ENCODE results near the gene PPP1R12C. TPM values are rescaled to one million over a fixed set of nuclear protein-coding genes. Genes with fewer than 3 reads are reported as not detected.

PPP1R12C gene
- total and polyA plus RNA-seq, 8 donors = 37.1 to 266 (median 53.4) TPM

DNA sequence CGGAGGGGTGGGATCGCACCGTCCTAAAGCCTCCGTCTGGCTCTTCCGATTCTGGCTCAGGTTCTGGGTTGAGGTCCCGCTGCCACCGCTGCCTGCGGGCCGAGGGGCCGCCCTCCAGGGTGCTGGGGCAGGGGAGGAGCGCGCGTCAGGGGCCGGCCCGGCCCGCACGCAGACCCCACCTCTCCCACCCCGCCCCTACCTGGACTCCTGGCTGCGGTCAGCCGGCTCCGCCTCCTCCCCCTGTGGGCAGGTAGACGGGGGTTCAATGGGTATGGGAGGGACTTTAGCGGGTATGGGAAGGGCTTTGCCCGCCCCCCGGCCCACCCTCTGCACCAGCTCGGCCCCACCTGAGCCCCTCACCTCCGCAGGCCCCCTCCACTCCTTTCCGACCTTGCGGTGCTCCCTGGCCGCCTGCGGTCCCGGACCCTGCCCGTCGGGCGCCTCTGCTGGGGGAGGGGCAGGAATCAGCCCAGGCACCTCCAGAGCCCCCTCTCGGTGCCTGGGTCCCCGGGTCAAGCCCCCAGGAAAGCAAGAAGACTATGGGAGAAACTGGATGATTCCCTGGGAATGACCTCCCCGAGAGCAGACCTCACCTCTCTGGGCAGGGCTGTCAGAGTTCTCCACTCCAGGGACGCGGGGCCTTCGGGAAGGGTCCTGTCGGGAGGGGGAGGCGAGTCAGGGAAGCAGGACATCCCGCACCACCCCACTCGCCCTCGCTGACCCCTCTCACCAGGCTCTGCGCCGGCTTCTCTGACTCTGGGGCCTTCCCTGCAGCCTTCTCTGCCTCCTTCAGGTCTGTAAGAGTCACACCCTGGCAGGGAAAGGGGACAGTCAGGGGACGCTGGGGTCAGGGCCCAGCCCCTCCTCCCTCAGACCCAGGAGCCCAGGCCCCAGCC, 24.8 kb downstream of the PPP1R12C start:
- DNase-seq (peak in 2 of 6 donors; percentile 12 to 68), ATAC-seq (no peak), FAIRE-seq (no peak)
- TF ChIP-seq, protein P1, sequence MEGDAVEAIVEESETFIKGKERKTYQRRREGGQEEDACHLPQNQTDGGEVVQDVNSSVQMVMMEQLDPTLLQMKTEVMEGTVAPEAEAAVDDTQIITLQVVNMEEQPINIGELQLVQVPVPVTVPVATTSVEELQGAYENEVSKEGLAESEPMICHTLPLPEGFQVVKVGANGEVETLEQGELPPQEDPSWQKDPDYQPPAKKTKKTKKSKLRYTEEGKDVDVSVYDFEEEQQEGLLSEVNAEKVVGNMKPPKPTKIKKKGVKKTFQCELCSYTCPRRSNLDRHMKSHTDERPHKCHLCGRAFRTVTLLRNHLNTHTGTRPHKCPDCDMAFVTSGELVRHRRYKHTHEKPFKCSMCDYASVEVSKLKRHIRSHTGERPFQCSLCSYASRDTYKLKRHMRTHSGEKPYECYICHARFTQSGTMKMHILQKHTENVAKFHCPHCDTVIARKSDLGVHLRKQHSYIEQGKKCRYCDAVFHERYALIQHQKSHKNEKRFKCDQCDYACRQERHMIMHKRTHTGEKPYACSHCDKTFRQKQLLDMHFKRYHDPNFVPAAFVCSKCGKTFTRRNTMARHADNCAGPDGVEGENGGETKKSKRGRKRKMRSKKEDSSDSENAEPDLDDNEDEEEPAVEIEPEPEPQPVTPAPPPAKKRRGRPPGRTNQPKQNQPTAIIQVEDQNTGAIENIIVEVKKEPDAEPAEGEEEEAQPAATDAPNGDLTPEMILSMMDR (IDR thresholded peaks at IDR 0.05) = no peak
- no peaks in the 10 kb centered on the region for H3K9me3 ChIP-seq
- intact Hi-C loops (cut with DNase I) = no loop called here
- H3K36me3 ChIP-seq = peaks cover 0 to 17% (median 6%) of the 10 kb centered on the region in 3 donors
- no peak overlapping the region for H3K4me3 ChIP-seq
- no peaks in the 10 kb centered on the region for H3K4me1 ChIP-seq
- WGBS, 2 donors = 93 to 94% methylated on average over 32 to 49 of the region's 49 CpGs
- no peaks in the 10 kb centered on the region for H3K27me3 ChIP-seq
- H3K27ac ChIP-seq = no peak overlapping the region

DNA sequence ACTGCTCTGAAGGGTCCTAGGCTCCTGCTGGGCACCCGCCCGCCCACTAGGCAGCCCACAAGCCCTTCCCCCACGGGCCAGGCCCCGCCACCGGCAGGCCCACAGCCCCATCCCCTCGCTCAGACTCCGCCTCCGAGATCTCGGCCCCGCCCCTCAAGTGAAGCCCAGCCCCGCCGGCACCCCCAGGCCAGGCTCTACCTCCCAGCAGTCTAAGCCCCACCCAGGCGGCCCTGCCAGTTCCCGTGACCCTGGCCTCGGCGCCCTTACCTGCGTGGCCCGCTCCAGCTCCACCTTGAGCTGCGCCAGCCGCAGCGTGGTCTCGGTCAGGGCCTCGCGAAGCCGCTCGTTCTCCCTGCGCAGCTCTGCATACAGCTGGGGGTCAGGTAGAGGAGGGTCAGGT, 25.5 kb downstream of the PPP1R12C start:
- Histone ChIP-seq H3K4me1 (no peaks in the 10 kb centered on the region), H3K27me3 (no peaks in the 10 kb centered on the region), H3K9me3 (no peaks in the 10 kb centered on the region), H3K27ac (no peak overlapping the region), H3K36me3 (peaks cover 0 to 17% (median 6%) of the 10 kb centered on the region in 3 donors), H3K4me3 (no peak overlapping the region)
- FAIRE-seq (no peak), DNase-seq (peak in 3 of 6 donors; percentile 18 to 80 (median 61)), ATAC-seq (no peak)
- intact Hi-C loops (cut with DNase I) = no loop called here
- WGBS, 2 donors = 90 to 93% methylated on average over 27 of the region's 27 CpGs
- TF ChIP-seq, protein P1 (IDR thresholded peaks at IDR 0.05) = no peak

DNA sequence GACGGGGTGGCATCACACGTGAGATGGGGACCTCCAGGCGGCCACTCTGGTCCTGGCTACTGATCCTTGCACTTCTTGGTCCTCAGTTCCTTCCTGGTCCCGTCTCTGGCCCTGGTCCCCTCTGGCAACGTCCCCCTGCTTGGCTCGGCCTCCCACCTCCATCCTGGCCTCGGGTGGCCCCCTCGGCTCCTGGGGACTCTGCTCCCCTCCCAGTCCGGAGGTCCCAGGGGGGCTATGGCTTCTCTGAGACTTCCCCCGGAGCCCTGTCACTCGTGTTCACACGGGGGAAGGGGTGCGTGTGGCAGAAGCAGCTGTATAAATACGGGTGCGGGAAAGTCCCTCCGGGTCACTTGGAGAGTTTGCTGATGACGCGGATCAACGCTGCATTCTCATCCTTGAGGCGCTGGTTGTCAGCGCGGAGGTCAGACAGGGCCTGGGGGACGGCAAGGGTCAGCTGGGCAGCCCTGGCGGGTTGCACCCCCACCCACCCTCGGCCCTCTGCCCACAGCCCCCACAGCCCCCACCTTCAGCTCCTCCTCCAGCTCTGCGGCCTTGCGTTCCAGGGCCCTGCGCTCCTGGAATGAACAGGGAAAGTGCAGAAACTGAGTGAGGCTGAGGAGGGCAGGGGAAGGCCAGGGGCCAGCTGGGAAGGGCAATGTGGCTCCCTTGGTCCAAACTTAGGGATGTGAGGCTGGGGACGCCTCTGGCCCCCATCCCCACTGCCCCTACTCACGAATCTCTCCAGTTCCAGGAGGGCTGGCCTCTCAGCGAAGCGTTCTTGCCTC, 26.1 kb downstream of the PPP1R12C start:
- Histone ChIP-seq H3K36me3 (peaks cover 0 to 17% (median 6%) of the 10 kb centered on the region in 3 donors), H3K9me3 (no peaks in the 10 kb centered on the region), H3K27me3 (no peaks in the 10 kb centered on the region), H3K4me3 (no peak overlapping the region), H3K27ac (no peak overlapping the region), H3K4me1 (no peaks in the 10 kb centered on the region)
- WGBS, 2 donors = 86 to 87% methylated on average over 32 of the region's 32 CpGs
- TF ChIP-seq, protein P1 (IDR thresholded peaks at IDR 0.05) = no peak
- intact Hi-C loops (cut with DNase I) = no loop called here
- DNase-seq (peak in 2 of 6 donors; percentile 13 to 58), ATAC-seq (no peak), FAIRE-seq (no peak)

DNA sequence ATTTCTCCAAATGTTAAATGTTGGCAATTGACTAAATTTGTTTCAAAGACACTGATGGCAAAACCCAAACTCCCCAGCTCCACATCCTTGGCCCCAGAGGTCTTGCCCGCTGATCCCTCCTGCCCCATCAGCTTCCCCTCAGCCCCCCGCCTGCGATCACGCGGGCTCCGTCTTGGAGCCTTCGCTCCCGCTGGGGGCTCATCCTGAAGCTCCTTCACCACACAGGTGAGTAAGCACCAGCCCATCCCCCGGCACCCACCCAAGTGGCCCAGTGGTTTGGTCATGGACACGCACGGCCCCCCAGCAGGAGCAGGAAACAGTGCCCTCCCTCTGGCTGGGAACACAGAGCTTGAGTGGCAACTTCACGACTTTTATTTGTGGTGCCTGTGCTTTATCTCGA, 26.9 kb downstream of the PPP1R12C start:
- intact Hi-C loops (cut with DNase I) = no loop called here
- WGBS, 2 donors = 89 to 97% methylated on average over 13 of the region's 13 CpGs
- Histone ChIP-seq H3K4me1 (no peaks in the 10 kb centered on the region), H3K9me3 (no peaks in the 10 kb centered on the region), H3K27me3 (no peaks in the 10 kb centered on the region), H3K27ac (no peak overlapping the region), H3K36me3 (peaks cover 0 to 17% (median 6%) of the 10 kb centered on the region in 3 donors), H3K4me3 (no peak overlapping the region)
- FAIRE-seq = no peak
- peak in 3 of 6 donors; percentile 14 to 58 (median 55) for DNase-seq
- ATAC-seq = no peak
- TF ChIP-seq, protein P1 (IDR thresholded peaks at IDR 0.05) = no peak
